Measurements from ENCODE around the gene ATF6.

Gene ATF6

DNA sequence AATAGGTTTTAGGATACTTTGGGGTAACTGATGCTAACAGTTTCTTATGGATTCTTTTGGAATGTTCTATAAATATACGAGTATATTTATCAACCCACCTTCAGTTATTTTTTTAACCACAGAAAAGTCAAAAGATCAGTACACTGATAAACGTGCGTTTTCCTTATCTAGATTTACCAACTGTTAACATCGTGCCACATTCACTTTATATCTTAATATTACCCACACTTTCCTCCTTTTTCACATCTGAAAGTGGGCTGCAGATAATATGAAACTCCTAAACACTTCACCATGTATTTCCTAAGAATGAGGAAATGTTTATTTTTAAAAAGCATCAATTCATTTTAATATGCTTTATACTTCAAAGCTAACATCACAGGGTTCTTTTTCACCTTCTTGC, 7.7 kb downstream of the ATF6 start:
- TF ChIP-seq, protein P1, sequence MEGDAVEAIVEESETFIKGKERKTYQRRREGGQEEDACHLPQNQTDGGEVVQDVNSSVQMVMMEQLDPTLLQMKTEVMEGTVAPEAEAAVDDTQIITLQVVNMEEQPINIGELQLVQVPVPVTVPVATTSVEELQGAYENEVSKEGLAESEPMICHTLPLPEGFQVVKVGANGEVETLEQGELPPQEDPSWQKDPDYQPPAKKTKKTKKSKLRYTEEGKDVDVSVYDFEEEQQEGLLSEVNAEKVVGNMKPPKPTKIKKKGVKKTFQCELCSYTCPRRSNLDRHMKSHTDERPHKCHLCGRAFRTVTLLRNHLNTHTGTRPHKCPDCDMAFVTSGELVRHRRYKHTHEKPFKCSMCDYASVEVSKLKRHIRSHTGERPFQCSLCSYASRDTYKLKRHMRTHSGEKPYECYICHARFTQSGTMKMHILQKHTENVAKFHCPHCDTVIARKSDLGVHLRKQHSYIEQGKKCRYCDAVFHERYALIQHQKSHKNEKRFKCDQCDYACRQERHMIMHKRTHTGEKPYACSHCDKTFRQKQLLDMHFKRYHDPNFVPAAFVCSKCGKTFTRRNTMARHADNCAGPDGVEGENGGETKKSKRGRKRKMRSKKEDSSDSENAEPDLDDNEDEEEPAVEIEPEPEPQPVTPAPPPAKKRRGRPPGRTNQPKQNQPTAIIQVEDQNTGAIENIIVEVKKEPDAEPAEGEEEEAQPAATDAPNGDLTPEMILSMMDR (IDR thresholded peaks at IDR 0.05; ENCODE audit: extremely low read depth, missing control alignments), result no peak
- no peak for DNase-seq (ENCODE audit: low spot score)

DNA sequence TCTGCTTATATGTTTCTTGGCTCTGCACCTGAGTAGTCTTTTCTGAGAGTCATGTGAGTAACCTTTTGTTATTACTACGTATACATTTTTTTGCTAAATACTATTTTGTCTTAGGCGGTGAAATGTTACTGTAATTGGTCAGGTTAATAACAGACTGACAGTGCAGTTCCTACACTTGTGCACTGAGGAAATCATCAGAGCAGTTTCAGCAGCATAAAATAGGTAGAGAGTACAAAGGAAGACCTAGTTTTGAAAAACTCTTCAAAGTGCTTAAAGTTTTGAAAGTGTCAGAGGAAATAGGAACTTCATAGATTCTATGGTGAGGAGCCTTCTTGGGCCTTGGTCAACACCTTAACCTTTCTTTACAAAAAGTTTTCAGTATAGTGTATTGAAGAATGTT, 11.1 kb downstream of the ATF6 start:
- DNase-seq (ENCODE audit: low spot score), result no peak

DNA sequence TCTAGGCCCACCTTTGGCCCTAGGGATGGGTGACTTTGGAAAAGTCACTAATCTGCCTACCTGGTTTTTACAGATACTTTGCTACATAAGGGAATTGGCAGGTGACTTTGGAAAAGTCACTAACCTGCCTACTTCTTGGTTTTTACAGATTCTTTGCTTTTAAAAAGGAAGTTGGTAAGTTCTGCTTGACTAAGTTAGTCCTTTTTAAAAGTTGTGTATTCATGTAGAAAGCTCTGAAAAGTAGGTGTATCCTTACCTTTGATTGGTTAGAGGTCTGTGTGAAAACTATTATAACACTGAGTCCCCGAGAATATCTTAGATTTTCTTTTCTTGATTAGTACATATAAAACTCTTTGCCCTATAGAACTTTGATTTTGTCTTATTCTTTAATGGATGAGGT, 12.4 kb downstream of the ATF6 start:
- DNase-seq (ENCODE audit: low spot score), result no peak
- TF ChIP-seq, protein P1 (IDR thresholded peaks at IDR 0.05; ENCODE audit: extremely low read depth, missing control alignments), result no peak

More for the DNA sequence above, 11.1 kb downstream of the ATF6 start:
- TF ChIP-seq, protein P1 (IDR thresholded peaks at IDR 0.05; ENCODE audit: extremely low read depth, missing control alignments), result no peak

DNA sequence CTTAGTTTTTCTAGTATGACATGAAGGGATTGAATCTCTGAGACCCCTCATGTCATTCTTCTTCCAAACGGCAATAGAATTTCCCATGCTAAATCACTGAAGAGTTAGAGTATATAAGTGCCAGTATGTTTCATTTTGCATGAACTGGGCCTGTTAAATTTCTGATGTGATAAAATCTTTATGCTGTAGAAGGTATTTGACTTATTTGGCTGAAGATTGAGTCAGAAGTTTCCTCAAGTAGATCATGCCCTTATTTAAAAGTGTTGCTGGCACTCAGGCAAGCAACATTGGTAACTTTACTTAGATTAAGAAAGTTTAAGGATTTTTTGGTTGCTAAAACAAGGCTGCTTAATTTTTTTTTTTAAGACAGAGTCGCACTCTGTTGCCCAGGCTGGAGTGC, 13.3 kb downstream of the ATF6 start:
- TF ChIP-seq, protein P1 (IDR thresholded peaks at IDR 0.05; ENCODE audit: extremely low read depth, missing control alignments), result no peak
- DNase-seq (ENCODE audit: low spot score), result no peak

DNA sequence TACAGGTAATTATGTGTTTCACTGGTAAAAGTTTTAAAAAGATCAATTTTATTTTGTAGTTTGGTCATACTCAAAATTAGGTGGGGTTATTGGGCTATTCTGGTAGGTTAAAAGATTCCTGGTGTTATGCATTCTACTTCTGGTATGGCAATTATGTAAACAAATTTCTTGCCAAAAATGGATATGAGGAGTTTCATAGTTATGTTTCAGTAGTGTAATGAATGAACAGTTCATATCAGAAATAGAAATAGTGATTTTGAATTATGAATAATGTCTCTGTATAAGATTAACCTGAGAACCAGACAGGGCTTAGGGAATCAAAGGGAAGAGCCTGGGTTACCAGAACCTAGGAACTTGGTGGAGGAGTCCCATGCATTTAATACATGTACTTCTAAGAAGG, 15.9 kb downstream of the ATF6 start:
- TF ChIP-seq, protein P1 (IDR thresholded peaks at IDR 0.05; ENCODE audit: extremely low read depth, missing control alignments), result no peak
- DNase-seq (ENCODE audit: low spot score), result no peak

DNA sequence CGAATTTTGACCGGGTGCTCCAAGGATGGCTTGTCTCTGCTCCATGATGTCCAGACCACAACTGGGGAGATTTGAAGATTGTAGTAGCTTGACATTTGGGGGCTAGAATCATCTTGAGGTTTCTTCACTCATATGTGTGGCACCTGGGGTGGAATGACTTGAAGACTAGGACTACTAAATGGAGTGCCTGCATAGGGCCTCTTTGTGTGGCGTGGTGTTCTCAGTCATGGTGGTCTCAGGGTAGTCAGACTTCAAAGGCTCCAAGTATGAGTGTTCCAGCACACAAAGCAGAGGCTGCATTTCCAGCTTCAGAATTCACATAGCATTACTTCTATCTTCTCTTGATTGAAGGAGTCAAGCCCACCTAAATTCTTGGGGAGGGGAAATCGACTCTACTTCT, 16.8 kb downstream of the ATF6 start:
- TF ChIP-seq, protein P1 (IDR thresholded peaks at IDR 0.05; ENCODE audit: extremely low read depth, missing control alignments), result no peak
- DNase-seq (ENCODE audit: low spot score), result no peak

DNA sequence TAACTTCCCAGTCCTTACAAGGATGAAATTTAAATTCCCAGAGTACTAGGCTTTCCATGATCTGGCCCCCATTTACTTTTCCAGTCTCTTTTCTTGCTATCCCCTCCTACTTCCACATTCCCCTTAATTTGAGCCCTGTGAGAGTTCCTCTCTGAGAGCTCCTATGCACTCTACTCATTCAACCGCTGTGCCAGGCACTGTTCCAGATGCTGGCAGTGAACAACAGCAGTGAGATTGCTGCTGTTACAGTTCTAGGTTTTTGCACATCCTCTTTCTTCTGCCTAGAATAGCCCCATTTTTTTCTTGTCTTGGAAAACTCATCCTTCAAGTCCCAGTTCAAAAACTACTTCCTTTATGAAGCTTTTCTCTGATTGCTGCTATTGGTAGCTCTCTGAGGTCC, 18.8 kb downstream of the ATF6 start:
- no peak for DNase-seq (ENCODE audit: low spot score)
- TF ChIP-seq, protein P1 (IDR thresholded peaks at IDR 0.05; ENCODE audit: extremely low read depth, missing control alignments), result no peak

Data from GM20000 (cell line).